ACHN (cell line): ENCODE data around the gene ZNF837.

Experiments used
- DNase-seq: peaks from one replicate; pipeline ENCODE4 v3.0.0-alpha.2; 2015
- in situ Hi-C: cut with HindIII; loops from 2 replicates; pipeline ENCODE4 v1.10.0; 2017; ENCODE audit warnings: low sequenced_read_pairs, low pct_ligation_motif_present, low pct_unique_long_range_greater_than_20kb

Gene ZNF837

DNA sequence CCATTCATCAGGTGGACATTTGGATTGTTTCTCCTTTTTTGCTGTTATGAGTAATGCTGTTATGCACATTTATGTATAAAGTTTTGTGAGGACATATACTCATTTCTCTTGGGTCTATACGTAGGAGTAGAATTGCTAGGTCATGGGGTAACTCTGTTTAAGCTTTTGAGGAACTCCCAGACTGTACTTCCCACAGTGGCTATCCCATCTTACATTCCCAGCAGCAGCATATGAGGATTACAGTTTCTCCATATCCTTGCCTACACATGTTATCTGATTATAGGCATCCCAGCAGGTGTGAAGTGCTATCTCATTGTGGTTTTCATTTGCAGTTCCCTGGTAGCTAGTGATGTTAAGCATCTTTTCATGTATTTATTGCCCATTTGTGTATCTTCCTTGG lies 48.1 kb downstream of the ZNF837 start:
- no peak for DNase-seq
- in situ Hi-C loops = no loop called here

DNA sequence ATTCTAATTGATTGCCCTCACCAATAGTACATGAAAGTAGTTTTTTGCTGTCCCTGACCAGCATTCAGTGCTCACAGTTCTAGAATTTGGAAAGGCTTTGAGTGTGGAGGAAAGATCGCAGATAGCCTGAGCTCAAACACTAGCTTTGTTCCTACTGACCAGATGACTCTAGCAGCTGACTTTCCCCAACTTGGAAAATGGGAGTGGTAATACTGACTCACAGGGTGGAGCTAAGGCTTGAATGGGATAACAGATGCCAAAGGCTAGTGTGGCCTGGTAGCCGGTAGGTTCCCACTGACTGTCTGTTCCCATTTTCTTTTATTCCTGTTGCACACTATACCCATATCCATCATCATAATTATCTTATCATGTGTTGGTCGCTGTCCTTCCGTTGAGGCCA lies 50.4 kb downstream of the ZNF837 start:
- in situ Hi-C loops = no loop called here
- no peak for DNase-seq

DNA sequence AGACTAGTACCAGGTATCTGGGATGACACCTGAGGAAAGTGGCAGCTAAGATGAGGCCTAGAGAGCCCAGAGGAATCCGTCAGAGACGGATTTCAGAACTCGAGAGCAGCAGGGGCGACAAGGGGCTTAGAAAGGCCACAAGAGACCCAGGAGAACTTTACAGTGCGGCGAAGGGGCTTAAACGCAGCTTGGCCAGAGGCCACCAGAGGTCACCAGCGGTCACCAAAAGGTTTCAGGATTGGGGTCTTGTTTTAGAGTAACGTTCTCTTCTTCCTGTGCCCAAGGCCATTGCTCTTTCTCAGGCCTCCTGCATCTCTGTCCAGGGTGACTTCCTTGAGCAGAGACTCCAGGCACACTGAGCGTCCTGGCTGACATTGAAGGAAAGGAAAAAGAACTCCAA lies 51.8 kb downstream of the ZNF837 start:
- in situ Hi-C loops = no loop called here
- DNase-seq = no peak

DNA sequence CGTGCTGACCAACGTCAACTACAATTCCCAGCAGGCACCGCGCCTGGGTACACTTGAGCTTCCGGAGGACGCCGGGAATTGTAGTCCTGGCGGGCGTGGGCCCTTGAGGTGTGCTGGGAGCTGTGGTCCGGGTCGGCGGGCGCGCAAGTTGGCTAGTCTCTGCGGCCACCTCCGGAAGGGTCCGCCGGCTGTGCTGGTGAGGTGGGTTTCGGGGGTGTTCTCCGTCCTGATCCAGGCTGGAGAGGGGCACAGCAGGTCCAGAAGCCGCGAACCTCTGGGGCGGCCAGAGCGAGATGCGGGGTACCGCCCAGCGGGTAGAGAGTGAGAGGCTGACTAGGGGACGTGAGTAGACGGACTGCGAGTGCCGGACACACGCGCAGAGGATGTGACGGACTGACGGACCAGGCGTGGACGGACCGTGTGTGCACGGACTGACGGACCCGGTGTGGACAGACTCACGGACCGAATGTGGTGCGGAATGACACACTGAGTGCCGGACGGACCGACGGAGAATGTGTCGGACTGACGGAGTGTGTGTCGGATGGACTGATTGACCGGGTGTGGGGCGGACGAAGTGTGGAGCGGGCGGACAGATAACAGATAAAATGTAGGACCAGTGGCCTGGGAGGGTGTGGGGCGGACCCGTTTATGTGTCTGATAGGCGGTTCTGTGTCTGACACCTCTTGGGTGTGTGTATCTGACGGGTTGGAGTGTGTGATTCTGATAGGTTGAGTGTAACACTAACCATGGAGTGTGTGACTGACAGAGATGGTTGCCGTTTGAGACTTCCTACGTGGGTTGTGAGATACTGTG lies 53.7 kb downstream of the ZNF837 start, which contains the start of gene ZSCAN22:
TSS of gene ZSCAN22 (plus strand) at position 81 of the 813 bp plus-strand sequence. CDS start 7,809 bp downstream, outside the sequence.
- peak; percentile 93 for DNase-seq
- in situ Hi-C loops = no loop called here

DNA sequence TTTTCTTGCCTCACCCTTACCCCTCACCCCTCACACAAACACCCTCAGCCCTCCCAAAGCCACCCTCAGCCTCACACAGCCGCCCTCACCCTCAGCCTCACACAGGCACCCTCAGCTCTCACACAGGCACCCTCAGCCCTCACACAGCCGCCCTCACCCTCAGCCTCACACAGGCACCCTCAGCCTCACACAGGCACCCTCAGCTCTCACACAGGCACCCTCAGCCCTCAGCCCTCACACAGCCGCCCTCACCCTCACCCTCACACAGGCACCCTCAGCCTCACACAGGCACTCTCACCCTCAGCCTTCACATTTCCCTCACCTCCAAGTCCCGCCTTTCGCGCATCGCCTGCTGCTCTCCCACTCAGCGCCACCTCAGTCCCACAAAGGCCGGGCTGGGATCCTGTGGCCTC lies 54.3 kb downstream of the ZNF837 start:
- in situ Hi-C loops = no loop called here
- DNase-seq = no peak

DNA sequence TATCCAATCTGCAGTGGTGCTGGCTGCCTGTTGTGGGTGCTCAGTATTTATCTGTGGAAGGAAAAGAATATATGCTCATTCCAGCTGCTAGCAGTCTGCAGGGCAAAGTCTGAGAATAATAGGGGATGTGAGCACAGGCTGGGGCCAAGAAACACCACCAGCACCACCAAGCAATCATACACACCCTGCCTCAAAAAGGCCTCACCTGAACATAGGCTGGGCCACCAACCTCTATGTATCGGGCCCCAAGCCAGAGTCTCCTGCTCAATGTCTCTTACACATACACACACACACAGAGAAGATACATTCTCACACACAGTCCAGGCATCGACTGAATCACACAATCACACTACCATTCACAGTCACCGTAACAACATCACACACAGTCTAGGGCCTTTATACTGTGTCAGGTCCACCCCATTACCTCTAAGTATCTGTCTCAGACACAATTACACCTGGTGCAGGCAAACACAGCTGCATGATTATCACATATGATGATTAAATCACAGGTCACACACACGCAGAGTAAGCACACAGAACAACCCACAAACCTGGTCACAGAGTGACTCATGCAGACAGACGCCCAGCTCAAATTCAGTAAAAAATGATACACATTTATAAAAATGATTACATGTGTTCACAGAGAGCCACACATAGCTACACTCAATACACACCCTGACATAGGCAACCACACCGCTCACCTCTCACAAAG lies 55.4 kb downstream of the ZNF837 start:
- no peak for DNase-seq
- in situ Hi-C loops = no loop called here

DNA sequence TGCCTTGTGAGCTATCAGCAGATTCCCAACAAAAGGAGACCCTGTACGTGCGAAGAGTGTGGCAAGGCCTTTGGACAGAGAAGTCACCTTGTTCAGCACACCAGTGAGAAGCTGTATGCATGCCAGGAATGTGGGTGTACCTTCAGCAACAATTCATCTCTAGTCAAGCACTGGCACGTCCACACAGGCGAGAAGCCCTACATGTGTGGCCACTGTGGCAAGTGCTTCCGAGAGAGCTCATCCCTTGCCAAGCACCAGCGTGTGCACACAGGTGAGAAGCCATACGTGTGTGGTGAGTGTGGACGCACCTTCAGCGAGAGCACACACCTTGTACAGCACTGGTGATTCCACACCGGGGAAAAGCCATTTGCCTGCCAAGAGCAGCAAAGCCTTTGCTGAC lies 61.6 kb downstream of the ZNF837 start:
- in situ Hi-C loops = no loop called here
- no peak for DNase-seq

DNA sequence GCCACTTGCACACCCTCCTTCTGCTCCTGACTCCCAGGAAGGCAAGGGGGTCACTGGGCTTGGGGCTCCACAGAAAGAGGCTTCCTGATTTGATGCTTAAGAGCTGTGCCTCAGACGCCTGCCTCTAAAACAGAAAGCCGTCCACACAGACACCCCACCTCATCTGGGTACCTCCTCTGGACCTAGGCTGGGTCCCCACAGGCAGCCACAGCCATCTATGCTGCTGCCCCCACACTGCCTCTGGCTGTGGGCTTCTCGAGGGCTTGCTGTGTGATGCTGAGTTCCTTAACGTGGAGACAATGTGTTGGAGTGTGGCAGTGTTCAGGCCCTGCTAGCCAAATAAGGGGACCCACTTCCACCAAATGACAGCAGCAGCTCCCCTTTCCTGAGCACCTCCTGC lies 62.5 kb downstream of the ZNF837 start:
- in situ Hi-C loops = no loop called here

More for the DNA sequence above, 62.5 kb downstream of the ZNF837 start:
- DNase-seq = no peak
